HK-2 (cell line): ENCODE results near the gene FAM107A.
A peak's percentile ranks its signal among the peaks of the same experiment; 100 is the strongest.
"Not testable (repeated sequence)": the region's sequence is repeated elsewhere in the genome, so short reads cannot be mapped to it uniquely, and the experiment has no call there.

ENCODE experiments used
- DNase-seq: peaks from one replicate; pipeline ENCODE4 v3.0.0-alpha.2; 2018; ENCODE audit not compliant: unreplicated experiment

The FAM107A gene

GRCh38 chr3:58536501-58537411, 40.4 kb downstream of the FAM107A start, which contains the start of gene ACOX2:
Gene ACOX2 (minus strand): TSS chr3:58537190. CDS start chr3:58535106, 2,084 bp downstream.
- DNase-seq: no peak

GRCh38 chr3:58535531-58536500, 41.4 kb downstream of the FAM107A start:
- no peak for DNase-seq

GRCh38 chr3:58534592-58535494, 42.3 kb downstream of the FAM107A start:
- no peak for DNase-seq

GRCh38 chr3:58532794-58533220, 44.4 kb downstream of the FAM107A start:
- DNase-seq: peak; percentile 74

GRCh38 chr3:58531956-58532355, 45.2 kb downstream of the FAM107A start:
- no peak for DNase-seq

GRCh38 chr3:58531555-58531954, 45.6 kb downstream of the FAM107A start:
- DNase-seq: no peak

- no peak for DNase-seq
These were observed 46.8 kb downstream of the FAM107A start for GRCh38 chr3:58530354-58530865.

- DNase-seq: no peak
These were observed 47.5 kb downstream of the FAM107A start for GRCh38 chr3:58529516-58530353.

- peak; percentile 14 for DNase-seq
These were observed 48.6 kb downstream of the FAM107A start for GRCh38 chr3:58528629-58529028.

- DNase-seq: not testable (repeated sequence)
These were observed 49.8 kb downstream of the FAM107A start for GRCh38 chr3:58527440-58527839.

- peak; percentile 16 for DNase-seq
These were observed 50.7 kb downstream of the FAM107A start for GRCh38 chr3:58526515-58526957.

- DNase-seq: no peak
These were observed 52.8 kb downstream of the FAM107A start for GRCh38 chr3:58524326-58524888.

- DNase-seq: no peak
These were observed 54.3 kb downstream of the FAM107A start for GRCh38 chr3:58522759-58523425.

GRCh38 chr3:58521917-58522631, 55.1 kb downstream of the FAM107A start:
- no peak for DNase-seq

GRCh38 chr3:58521336-58521670, 55.9 kb downstream of the FAM107A start:
- DNase-seq: no peak

- DNase-seq: no peak
These were observed 56.5 kb downstream of the FAM107A start for GRCh38 chr3:58520403-58521335.

GRCh38 chr3:58519668-58520402, 57.4 kb downstream of the FAM107A start:
- no peak for DNase-seq
